Measurements from ENCODE around the gene TFPT.
"Not testable (repeated sequence)": the region's sequence is repeated elsewhere in the genome, so short reads cannot be mapped to it uniquely, and the experiment has no call there.

TFPT gene

GRCh38 chr19:54124393-54124792, 8.9 kb upstream of the TFPT start:
- in situ Hi-C loops (cut with HindIII; ENCODE audit: low sequenced_read_pairs), result no loop called here

DNA sequence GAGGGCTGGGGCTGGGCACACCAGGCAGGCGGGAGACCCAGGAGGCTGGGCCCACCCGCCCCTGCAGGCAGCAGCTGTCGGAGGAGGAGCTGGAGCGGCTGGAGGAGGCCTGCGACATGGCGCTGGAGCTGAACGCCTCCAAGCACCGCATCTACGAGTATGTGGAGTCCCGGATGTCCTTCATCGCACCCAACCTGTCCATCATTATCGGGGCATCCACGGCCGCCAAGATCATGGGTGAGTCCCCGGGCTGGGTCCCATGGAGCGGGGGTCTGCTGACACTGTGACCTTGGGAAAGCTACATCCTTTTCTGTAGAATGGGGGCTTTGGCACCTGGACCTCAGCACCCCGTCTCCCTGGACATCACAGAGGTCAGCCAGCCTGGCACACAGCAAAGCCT, 8.2 kb upstream of the TFPT start:
- in situ Hi-C loops (cut with HindIII; ENCODE audit: low sequenced_read_pairs), result no loop called here

DNA sequence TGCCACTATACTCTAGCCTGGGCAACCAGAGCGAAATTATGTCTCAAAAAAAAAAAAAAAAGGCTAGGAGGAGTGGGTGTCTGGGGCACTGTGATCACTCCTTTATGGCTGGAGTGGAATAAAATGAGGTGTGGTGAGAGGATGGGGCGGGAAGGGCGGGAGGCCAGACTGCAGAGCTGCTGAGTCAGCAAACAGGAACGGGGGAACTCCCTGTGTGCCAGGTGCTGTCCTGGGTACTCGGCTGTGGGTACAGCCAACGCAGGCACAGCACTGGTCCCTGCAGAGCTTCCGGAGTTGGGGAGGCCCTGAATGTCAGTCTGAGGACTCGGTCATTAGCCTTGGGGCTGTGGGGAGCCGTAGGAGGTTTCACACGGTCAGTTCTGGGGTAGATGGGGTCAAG, 5.8 kb upstream of the TFPT start:
- in situ Hi-C loops (cut with HindIII; ENCODE audit: low sequenced_read_pairs), result no loop called here

DNA sequence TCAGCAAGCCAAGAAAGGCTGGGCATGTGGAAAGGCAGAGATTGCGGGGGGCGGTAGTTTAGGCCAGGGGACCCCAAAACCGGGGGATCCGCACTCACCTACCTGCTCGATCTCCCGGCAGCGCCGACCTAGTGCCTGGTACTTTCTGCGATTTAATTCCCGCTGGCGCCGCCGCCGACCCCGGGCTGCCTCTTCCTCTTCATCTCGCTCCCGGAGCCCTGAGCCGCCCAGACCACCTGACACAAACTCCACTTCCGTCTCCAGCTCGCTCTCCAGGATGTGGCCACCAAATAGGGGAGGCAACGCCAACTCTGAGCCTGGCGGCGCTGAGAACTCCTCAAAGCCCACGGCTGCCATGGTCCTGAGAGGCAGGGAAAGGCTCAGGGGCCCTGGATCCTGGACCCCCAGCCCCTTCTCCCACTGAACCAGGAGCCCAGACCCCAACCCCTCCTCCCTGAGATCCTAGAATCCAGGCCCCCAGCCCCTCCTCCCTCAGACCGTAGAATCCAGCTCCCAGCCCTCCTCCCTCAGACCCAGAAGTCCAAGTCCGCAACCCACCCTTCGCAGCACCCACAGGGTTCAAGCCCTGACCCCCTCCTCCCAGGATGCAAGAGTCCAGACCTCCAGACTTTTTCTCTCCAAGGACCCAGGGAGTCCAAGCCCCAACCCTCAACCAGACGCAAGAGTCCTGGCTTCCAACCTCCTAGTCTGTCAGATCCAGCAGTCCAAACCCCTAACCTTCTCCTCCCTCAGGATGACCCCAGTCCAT, 933 bp downstream of the TFPT start:
- in situ Hi-C loops (cut with HindIII; ENCODE audit: low sequenced_read_pairs), result no loop called here

GRCh38 chr19:54109651-54110050, 5.8 kb downstream of the TFPT start:
- in situ Hi-C loops (cut with HindIII; ENCODE audit: low sequenced_read_pairs), result no loop called here

DNA sequence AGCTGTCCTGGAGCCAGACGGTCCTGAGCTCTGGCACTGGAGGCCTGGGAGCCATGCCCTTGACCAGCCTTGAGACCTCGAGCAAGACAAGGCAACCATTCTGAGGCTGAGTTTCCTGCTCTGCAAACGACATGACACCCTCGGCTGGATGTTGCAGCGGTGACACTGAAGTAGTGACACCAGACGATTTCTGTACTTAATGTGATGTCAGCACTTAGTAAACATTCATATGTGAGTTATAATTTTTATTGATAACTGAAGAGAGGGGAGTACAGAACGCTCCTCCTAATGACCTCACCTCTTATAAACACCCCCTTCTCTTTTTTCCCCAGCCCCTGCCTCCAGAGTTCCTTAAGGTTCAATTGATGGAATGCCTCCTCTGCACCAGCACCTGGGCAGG, 7.0 kb downstream of the TFPT start:
- in situ Hi-C loops (cut with HindIII; ENCODE audit: low sequenced_read_pairs), result no loop called here

GRCh38 chr19:54107876-54108490, 7.5 kb downstream of the TFPT start:
- in situ Hi-C loops (cut with HindIII; ENCODE audit: low sequenced_read_pairs), result no loop called here

- in situ Hi-C loops (cut with HindIII; ENCODE audit: low sequenced_read_pairs), result no loop called here
These were observed 8.7 kb downstream of the TFPT start for GRCh38 chr19:54106716-54107115.

DNA sequence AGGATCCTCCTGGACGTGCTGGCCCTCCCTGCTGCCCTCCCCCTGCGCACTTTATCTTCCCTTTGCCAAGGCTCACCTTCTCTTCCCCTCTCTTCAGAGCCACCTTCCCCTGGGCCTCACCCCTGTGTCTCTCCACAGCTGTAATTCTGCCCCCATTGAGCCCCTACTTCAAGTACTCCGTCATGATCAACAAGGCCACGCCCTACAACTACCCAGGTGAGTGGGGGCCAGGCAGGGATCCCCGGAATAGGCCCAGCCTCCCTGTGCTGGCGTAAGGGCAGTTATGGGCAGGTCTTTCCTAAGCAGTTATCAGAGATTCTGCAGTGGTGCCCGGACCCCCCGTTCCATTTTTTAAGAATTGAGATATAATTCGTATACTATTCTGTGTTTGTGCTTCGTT, 9.7 kb downstream of the TFPT start:
- in situ Hi-C loops (cut with HindIII; ENCODE audit: low sequenced_read_pairs), result no loop called here

- in situ Hi-C loops (cut with HindIII; ENCODE audit: low sequenced_read_pairs), result no loop called here
These were observed 10.3 kb downstream of the TFPT start for GRCh38 chr19:54104998-54105715.

- in situ Hi-C loops (cut with HindIII; ENCODE audit: low sequenced_read_pairs), result no loop called here
These were observed 12.9 kb downstream of the TFPT start, which contains the start of gene NDUFA3 for GRCh38 chr19:54102421-54103169. Gene NDUFA3, plus strand, starts transcription at chr19:54102855. Its CDS starts 24 bp downstream, at chr19:54102879.

GRCh38 chr19:54100561-54100960, 14.9 kb downstream of the TFPT start, which contains the start of gene OSCAR:
Gene OSCAR, minus strand, starts transcription at chr19:54100803. Its CDS starts 11 bp downstream, at chr19:54100792.
- in situ Hi-C loops (cut with HindIII; ENCODE audit: low sequenced_read_pairs), result no loop called here

DNA sequence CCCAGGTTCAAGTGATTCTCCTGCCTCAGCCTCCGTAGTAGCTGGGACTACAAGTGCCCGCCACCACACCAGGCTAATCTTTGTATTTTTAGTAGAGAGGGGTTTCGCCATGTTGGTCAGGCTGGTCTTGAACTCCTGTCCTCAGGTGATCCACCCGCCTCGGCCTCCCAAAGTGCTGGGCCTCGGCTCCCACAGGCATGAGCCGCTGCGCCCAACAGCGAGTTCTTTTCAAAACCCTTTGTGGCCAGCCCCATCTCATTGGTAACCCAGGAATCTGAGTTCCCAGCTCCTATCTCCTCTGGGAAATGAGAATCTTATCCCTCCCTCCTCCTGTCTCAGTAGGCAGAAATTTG, 15.6 kb downstream of the TFPT start:
- in situ Hi-C loops (cut with HindIII; ENCODE audit: low sequenced_read_pairs), result not testable (repeated sequence)

DNA sequence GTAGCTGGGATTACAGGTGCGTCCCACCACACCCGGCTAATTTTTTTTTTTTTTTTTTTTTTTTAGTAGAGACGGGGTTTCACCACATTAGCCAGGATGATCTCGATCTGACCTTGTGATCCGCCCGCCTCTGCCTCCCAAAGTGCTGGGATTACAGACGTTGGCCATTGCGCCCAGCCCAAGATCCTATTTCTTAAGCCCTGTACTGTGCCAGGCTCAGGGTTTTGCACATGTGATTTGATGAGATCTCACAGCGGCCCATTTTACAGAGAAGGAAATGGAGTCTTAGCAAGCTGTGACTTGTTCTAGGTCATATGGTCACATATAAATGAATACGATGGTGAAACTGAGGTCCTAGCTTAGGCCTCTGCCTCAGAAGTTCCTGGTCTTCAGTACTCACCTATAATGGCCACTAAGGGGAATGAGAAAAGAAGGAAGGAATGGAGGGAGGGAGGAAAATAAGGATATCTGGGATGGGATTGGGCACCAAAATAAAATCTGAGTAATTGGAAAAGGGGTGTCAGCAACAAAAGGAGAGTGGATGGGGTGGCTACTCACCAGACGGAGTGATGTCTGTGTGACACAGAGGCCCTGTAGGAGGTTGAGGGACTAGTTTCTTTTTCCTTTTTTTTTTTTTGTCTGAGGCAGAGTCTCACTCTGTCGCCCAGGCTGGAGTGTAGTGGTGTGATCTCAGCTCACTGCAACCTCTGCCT, 16.1 kb downstream of the TFPT start:
- in situ Hi-C loops (cut with HindIII; ENCODE audit: low sequenced_read_pairs), result no loop called here

GRCh38 chr19:54096617-54097106, 18.8 kb downstream of the TFPT start:
- in situ Hi-C loops (cut with HindIII; ENCODE audit: low sequenced_read_pairs), result no loop called here

DNA sequence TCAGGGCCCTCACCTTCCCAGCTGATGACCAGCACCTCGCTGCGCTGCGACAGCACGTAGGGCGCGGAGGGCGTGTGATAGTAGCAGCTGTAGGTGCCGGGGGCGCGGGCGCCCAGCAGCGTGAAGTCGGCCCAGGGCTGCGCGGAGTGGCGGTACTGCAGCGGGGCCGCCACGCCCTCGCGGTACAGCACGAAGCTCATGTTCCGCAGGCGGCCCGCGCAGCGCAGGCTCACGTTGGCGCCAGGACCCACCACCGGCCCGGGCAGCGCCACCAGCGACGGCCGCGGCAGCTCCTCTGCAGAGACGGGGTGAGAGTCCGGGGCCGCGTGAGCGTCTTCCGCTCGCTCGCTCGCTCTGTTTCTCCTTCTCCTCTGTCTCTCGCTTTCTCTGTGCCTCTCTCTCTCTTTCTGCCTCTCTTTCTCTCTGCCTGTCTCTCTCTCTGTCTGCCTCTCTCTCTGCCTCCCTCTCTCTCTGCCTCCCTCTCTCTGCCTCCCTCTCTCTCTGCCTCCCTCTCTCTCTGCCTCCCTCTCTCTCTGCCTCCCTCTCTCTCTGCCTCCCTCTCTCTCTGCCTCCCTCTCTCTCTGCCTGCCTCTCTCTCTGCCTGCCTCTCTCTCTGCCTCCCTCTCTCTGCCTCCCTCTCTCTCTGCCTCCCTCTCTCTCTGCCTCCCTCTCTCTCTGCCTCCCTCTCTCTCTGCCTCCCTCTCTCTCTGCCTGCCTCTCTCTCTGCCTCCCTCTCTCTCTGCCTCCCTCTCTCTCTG, 19.4 kb downstream of the TFPT start:
- in situ Hi-C loops (cut with HindIII; ENCODE audit: low sequenced_read_pairs), result not testable (repeated sequence)

DNA sequence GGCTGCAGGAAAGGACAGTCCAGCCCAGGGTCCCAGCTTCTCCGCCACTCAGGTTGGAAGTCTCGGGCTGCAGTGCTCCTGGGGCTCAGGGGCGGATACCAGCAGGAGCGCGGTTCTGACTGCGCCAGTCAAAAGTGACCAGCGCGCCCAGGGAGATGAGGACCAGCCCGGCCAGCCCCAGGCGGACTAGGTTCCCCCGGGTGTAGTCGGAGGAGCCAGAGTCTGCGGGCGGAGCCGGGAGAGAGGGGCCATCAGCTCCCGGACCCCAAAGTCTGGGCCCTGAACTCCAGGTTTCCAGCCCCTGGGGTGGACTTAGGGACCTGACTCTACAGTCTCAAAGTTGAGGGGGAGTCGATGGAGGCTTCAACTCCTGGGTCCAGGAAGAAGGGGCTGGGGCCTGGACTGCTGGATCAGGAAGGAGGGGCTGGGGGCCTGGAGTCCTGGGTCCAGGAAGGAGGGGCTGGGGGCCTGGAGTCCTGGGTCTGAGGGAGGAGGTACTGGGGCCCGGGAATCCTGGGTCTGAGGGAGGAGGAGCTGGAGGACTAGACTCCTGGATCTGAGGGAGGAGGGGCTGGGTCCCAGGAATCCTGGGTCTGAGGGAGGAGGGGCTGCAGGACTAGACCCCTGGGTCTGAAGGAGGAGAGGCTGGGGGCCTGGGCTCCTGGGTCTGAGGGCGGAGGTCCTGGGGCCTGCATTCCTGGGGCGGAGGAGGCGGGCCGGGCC, 20.2 kb downstream of the TFPT start:
- in situ Hi-C loops (cut with HindIII; ENCODE audit: low sequenced_read_pairs), result no loop called here

- in situ Hi-C loops (cut with HindIII; ENCODE audit: low sequenced_read_pairs), result no loop called here
These were observed 20.9 kb downstream of the TFPT start for GRCh38 chr19:54094426-54095000.

DNA sequence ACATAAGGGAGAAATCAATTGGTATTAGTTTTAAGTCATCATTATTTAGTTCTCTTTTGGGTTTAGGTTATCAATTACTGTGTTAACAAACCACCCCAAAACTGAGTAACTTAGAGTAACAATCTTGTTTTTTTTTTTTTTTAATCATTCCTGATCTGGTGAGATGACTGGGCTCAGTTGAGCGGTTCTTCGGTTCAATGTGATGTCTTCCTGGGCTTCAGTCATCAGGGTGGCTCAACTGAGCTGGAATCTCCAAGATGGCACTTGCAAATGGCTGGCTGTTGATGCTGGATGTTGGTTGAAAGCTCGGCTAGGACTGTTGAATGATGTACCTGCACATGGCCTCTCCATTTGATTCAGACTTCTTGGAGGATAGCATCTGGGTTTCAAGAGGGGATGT, 31.0 kb downstream of the TFPT start:
- in situ Hi-C loops (cut with HindIII; ENCODE audit: low sequenced_read_pairs), result no loop called here

Data from DLD1 (cell line).